HepG2 (cell line): Measurements from ENCODE around the gene CNPY4. TPM values are rescaled to one million over a fixed set of nuclear protein-coding genes. Genes with fewer than 3 reads are reported as not detected.

ENCODE experiments used
- ARNT2 ChIP-seq: sonication (generic); formaldehyde crosslinking; IDR thresholded peaks from 2 replicates; pipeline ENCODE4 v1.8.0; 2022; ENCODE audit warnings: mild to moderate bottlenecking, low read depth, missing genetic modification reagents, moderate library complexity
- DMAP1 ChIP-seq: IDR thresholded peaks from 2 replicates; pipeline ENCODE4 v1.6.1; 2016
- DNMT1 ChIP-seq: sonication (generic); formaldehyde crosslinking; IDR thresholded peaks from 2 replicates; pipeline ENCODE4 v1.5.1; 2020; ENCODE audit warnings: mild to moderate bottlenecking, missing genetic modification reagents
- ELF3 ChIP-seq: IDR thresholded peaks from 2 replicates; pipeline ENCODE4 v1.6.1; 2016; ENCODE audit warnings: missing genetic modification reagents, missing compliant biosample characterization
- HNF4A ChIP-seq: sonication (generic); formaldehyde crosslinking; IDR thresholded peaks from 2 replicates; pipeline ENCODE4 v1.4.0; 2020; ENCODE audit warnings: missing genetic modification reagents
- KDM1A ChIP-seq: IDR thresholded peaks from 2 replicates; pipeline ENCODE4 v1.6.1; 2016; ENCODE audit warnings: missing compliant biosample characterization
- KDM2A ChIP-seq: sonication (generic); formaldehyde crosslinking; IDR thresholded peaks from 2 replicates; pipeline ENCODE4 v1.4.0; 2020; ENCODE audit warnings: low read depth, missing genetic modification reagents, borderline replicate concordance
- SOX6 ChIP-seq, 2 experiments: fragments of 450-650 bp in 1 of 2; sonication (generic) in 1 of 2; formaldehyde crosslinking in 1 of 2; IDR thresholded peaks; 2 replicates each; pipeline versions ENCODE4 v1.4.0 to v1.6.1; 2017 to 2020; ENCODE audit warnings: antibody characterized with exemption in 1 of 2, mild to moderate bottlenecking in 1 of 2, missing genetic modification reagents in 1 of 2
- TEAD3 ChIP-seq: optimal IDR thresholded peaks from 2 replicates; pipeline ENCODE3; 2016; ENCODE audit warnings: borderline replicate concordance
- ZBTB21 ChIP-seq: sonication (generic); formaldehyde crosslinking; IDR thresholded peaks from 2 replicates; pipeline ENCODE4 v1.4.0; 2020; ENCODE audit warnings: missing genetic modification reagents
- ZNF574 ChIP-seq: sonication (generic); formaldehyde crosslinking; IDR thresholded peaks from 2 replicates; pipeline ENCODE4 v1.4.0; 2020; ENCODE audit warnings: missing genetic modification reagents
- ZNF687 ChIP-seq: sonication (generic); formaldehyde crosslinking; IDR thresholded peaks from 2 replicates; pipeline ENCODE4 v1.5.1; 2020; ENCODE audit warnings: mild to moderate bottlenecking, missing genetic modification reagents, moderate library complexity
- ZNF782 ChIP-seq: sonication (generic); formaldehyde crosslinking; IDR thresholded peaks from 2 replicates; pipeline ENCODE4 v1.4.0; 2020; ENCODE audit warnings: missing genetic modification reagents, mild to moderate bottlenecking, borderline replicate concordance
- polyA plus RNA-seq, 8 experiments: library from polyadenylated mRNA; depleted of rRNA in 3 of 8; stranded (reverse) in 7 of 8; unstranded in 1 of 8; fragments of >200 nt; fragmentation: Illumina TruSeq in 4 of 8; extraction: Trizol in 4 of 8; gene quantifications; 2 replicates each; pipeline versions ENCODE4 v1.2.1 to v1.2.3, GENCODE V29; 2011 to 2016; ENCODE audit warnings: low read depth in 4 of 8, missing spikeins in 1 of 8, mixed read lengths in 1 of 8; ENCODE audit not compliant: insufficient read depth in 1 of 8
- total RNA-seq, 5 experiments: library from RNA; depleted of rRNA; stranded (reverse); fragments of >200 nt; fragmentation: Illumina TruSeq; extraction: Trizol; gene quantifications; 2 replicates each; pipeline ENCODE4 v1.2.3, GENCODE V29; 2016; ENCODE audit warnings: low read depth in 1 of 5
- TF ChIP-seq, protein P1 (sequence below): IDR thresholded peaks from 2 replicates; pipeline ENCODE4 v1.6.1; 2016; ENCODE audit warnings: control low read depth
- TF ChIP-seq, protein P2 (sequence below): sonication (generic); formaldehyde crosslinking; IDR thresholded peaks from 2 replicates; pipeline ENCODE4 v1.4.0; 2020; ENCODE audit warnings: mild to moderate bottlenecking, missing genetic modification reagents
- TF ChIP-seq, protein P3 (sequence below): sonication (generic); formaldehyde crosslinking; IDR thresholded peaks from 2 replicates; pipeline ENCODE4 v1.8.0; 2022; ENCODE audit warnings: mild to moderate bottlenecking, missing genetic modification reagents

The CNPY4 gene
- total and polyA plus RNA-seq, 2 of the 13 experiments (the other 11 are each of a cell fraction or from before 2014, with no cell fraction given) = 6.2 to 12.7 TPM

GRCh38 chr7:100130608-100131453, 11.4 kb downstream of the CNPY4 start (continued):
- peak; percentile 75 for TF ChIP-seq ZNF687 (CRISPR knock-in tag)
- peak; percentile 64; the same call in 1 of the 2 replicates for TF ChIP-seq KDM2A (CRISPR knock-in tag)
- no peak for TF ChIP-seq ZNF782
- peak; percentile 48 for TF ChIP-seq ZNF574 (CRISPR knock-in tag)
- peak; percentile 84; the same call in 1 of the 2 replicates for TF ChIP-seq KDM1A (CRISPR knock-in tag)
- TF ChIP-seq, protein P1, sequence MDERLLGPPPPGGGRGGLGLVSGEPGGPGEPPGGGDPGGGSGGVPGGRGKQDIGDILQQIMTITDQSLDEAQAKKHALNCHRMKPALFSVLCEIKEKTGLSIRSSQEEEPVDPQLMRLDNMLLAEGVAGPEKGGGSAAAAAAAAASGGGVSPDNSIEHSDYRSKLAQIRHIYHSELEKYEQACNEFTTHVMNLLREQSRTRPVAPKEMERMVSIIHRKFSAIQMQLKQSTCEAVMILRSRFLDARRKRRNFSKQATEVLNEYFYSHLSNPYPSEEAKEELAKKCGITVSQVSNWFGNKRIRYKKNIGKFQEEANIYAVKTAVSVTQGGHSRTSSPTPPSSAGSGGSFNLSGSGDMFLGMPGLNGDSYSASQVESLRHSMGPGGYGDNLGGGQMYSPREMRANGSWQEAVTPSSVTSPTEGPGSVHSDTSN (CRISPR knock-in tag) = no peak
- TF ChIP-seq, protein P2, sequence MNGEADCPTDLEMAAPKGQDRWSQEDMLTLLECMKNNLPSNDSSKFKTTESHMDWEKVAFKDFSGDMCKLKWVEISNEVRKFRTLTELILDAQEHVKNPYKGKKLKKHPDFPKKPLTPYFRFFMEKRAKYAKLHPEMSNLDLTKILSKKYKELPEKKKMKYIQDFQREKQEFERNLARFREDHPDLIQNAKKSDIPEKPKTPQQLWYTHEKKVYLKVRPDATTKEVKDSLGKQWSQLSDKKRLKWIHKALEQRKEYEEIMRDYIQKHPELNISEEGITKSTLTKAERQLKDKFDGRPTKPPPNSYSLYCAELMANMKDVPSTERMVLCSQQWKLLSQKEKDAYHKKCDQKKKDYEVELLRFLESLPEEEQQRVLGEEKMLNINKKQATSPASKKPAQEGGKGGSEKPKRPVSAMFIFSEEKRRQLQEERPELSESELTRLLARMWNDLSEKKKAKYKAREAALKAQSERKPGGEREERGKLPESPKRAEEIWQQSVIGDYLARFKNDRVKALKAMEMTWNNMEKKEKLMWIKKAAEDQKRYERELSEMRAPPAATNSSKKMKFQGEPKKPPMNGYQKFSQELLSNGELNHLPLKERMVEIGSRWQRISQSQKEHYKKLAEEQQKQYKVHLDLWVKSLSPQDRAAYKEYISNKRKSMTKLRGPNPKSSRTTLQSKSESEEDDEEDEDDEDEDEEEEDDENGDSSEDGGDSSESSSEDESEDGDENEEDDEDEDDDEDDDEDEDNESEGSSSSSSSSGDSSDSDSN (CRISPR knock-in tag) = peak; percentile 48; the same call in 1 of the 2 replicates
- 0 out of 2 replicates have a peak, but pooled peaks have one; percentile 20 for TF ChIP-seq ELF3 (CRISPR knock-in tag)
- TF ChIP-seq DMAP1 = 0 out of 2 replicates have a peak, but pooled peaks have one; percentile 44
- TF ChIP-seq ARNT2 = no peak
- TF ChIP-seq TEAD3 (CRISPR knock-in tag) = peak; percentile 11
- TF ChIP-seq DNMT1 (CRISPR knock-in tag) = no peak
- no peak for TF ChIP-seq ZBTB21 (CRISPR knock-in tag)
- TF ChIP-seq, protein P3, sequence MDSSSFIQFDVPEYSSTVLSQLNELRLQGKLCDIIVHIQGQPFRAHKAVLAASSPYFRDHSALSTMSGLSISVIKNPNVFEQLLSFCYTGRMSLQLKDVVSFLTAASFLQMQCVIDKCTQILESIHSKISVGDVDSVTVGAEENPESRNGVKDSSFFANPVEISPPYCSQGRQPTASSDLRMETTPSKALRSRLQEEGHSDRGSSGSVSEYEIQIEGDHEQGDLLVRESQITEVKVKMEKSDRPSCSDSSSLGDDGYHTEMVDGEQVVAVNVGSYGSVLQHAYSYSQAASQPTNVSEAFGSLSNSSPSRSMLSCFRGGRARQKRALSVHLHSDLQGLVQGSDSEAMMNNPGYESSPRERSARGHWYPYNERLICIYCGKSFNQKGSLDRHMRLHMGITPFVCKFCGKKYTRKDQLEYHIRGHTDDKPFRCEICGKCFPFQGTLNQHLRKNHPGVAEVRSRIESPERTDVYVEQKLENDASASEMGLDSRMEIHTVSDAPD (CRISPR knock-in tag) = 0 out of 2 replicates have a peak, but pooled peaks have one; percentile 31
- TF ChIP-seq SOX6 (IDR thresholded peaks at IDR 0.05) = no peak
- TF ChIP-seq SOX6 (CRISPR knock-in tag; IDR thresholded peaks at IDR 0.05) = peak; percentile 29; the same call in 1 of the 2 replicates
- peak; percentile 24; the same call in 1 of the 2 replicates for TF ChIP-seq HNF4A (CRISPR knock-in tag)
